ENCODE results near the gene GPR55. TPM values are rescaled to one million over a fixed set of nuclear protein-coding genes. Genes with fewer than 3 reads are reported as not detected.

GPR55 gene
- total and polyA plus RNA-seq, 8 donors, result 0.06 to 0.24 (median 0.09) TPM; not detected in 3

- TF ChIP-seq CTCF (IDR thresholded peaks at IDR 0.05), result no peak
- Histone ChIP-seq H3K4me3 (no peak overlapping the region), H3K27ac (no peak overlapping the region), H3K36me3 (no peaks in the 10 kb centered on the region), H3K9me3 (no peaks in the 10 kb centered on the region), H3K4me1 (no peaks in the 10 kb centered on the region), H3K27me3 (no peaks in the 10 kb centered on the region)
- DNase-seq, result peak in 1 of 4 donors; percentile 17
- intact Hi-C loops (cut with DNase I), result no loop called here
- no peak for ATAC-seq
Measured at GRCh38 chr2:230878599-230879188, 46.3 kb downstream of the GPR55 start.

GRCh38 chr2:230877759-230878598 lies 47.1 kb downstream of the GPR55 start:
- no peaks in the 10 kb centered on the region for H3K27me3 ChIP-seq
- TF ChIP-seq CTCF (IDR thresholded peaks at IDR 0.05), result no peak
- DNase-seq, result peak in 1 of 4 donors; percentile 26
- H3K4me3 ChIP-seq, result no peak overlapping the region
- no peak overlapping the region for H3K27ac ChIP-seq
- no peaks in the 10 kb centered on the region for H3K9me3 ChIP-seq
- H3K4me1 ChIP-seq, result no peaks in the 10 kb centered on the region
- ATAC-seq, result no peak
- no peaks in the 10 kb centered on the region for H3K36me3 ChIP-seq
- intact Hi-C loops (cut with DNase I), result no loop called here

- Histone ChIP-seq H3K27ac (no peak overlapping the region), H3K4me3 (no peak overlapping the region), H3K4me1 (no peaks in the 10 kb centered on the region), H3K27me3 (no peaks in the 10 kb centered on the region), H3K36me3 (no peaks in the 10 kb centered on the region), H3K9me3 (no peaks in the 10 kb centered on the region)
- intact Hi-C loops (cut with DNase I), result no loop called here
- no peak for ATAC-seq
- no peak for DNase-seq
- TF ChIP-seq CTCF (IDR thresholded peaks at IDR 0.05), result no peak
Measured at GRCh38 chr2:230877116-230877758, 47.8 kb downstream of the GPR55 start.

- Histone ChIP-seq H3K4me3 (no peak overlapping the region), H3K27ac (no peak overlapping the region), H3K9me3 (no peaks in the 10 kb centered on the region), H3K27me3 (no peaks in the 10 kb centered on the region), H3K4me1 (peaks cover 0 to 7% of the 10 kb centered on the region in 2 donors), H3K36me3 (no peaks in the 10 kb centered on the region)
- TF ChIP-seq CTCF (IDR thresholded peaks at IDR 0.05), result no peak
- DNase-seq, result no peak
- intact Hi-C loops (cut with DNase I), result no loop called here
- ATAC-seq, result no peak
Measured at GRCh38 chr2:230875347-230876315, 49.4 kb downstream of the GPR55 start.

All from left lung (tissue), 10 donors.